Measurements from ENCODE around the gene CSK. TPM values are rescaled to one million over a fixed set of nuclear protein-coding genes. Genes with fewer than 3 reads are reported as not detected.
"Not testable (repeated sequence)": the region's sequence is repeated elsewhere in the genome, so short reads cannot be mapped to it uniquely, and the experiment has no call there.

CSK gene
- total RNA-seq, 2 experiments from 2014 or later = 272 to 282 TPM

DNA sequence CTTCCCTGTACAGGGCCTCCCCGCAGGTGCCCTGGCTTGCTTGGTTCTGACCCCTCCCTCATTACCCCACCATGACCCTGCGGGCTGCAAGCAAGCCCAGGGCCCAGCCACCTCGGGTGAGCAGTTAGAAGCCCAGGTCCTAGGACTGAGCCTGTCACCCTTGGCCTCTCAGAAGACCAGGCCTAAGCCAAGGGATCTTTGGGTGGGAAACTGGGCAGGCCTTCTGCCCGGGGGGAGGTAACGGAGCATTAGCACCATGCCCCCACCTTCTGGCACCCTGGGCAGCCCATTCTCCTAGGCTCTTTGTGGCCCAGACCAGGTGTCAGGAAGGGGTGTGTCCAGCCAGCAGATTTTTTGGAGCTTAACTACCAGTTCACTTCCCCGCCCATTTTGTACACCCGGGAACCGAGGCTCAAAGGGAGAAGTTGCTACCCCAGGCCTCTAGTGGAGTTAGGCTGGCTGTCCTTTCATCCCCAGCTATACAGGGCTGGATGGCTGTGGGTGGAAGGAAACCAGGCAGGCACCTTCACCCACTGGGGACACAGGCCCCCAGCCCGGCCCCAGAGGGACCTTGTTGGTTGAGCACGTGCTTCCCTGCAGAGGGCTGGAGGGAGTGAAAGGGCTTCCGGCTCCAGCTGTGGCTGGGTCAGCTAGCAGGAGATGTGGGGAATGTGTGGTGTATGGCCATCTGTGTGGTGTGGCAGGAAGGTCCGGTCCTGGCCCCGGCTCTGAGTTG is 1.4 kb downstream of the CSK start:
- Mint-ChIP-seq H3K27me3 (ENCODE audit: low read depth) (no peaks in the 10 kb centered on the region), H3K9me3 (no peaks in the 10 kb centered on the region), H3K4me1 (ENCODE audit: low read depth) (peaks cover 43% of the 10 kb centered on the region), H3K36me3 (ENCODE audit: low read depth) (peaks cover 52% of the 10 kb centered on the region), H3K4me3 (peak overlapping the region; percentile 93), H3K27ac (peak overlapping the region; percentile 99)
- DNase-seq = peak; percentile 60
- CTCF ChIA-PET = interaction anchor here (0.6 to 29.5 kb wide), 5 partner anchors 5 to 312 kb away, joined by 3 to 1193 read pairs (median 9); partner anchors contain the start of gene CSK
- intact Hi-C loops (cut with micrococcal nuclease) = loop anchor here (10.0 kb wide), 1 partner anchor 842 kb away; the partner anchor contains the start of gene SNUPN

DNA sequence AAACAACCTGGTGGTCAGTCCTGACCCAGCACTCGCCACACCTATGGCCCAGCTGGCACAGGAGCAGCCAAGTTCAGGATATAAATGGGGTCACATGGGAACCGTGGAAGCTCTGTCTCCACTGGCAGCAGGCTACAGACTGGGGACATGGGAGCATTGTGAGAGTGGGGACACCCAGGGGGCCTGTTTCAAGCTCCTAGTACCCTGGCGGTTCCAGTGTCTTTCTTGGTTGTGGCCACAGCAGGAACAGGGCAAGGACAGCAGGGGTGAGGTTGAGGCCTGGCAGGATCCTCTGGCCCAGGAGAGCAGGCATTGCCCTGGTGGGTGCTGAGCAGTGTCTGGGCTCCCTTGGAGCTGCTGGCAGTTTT is 1.9 kb downstream of the CSK start:
- peaks cover 56% of the 10 kb centered on the region for H3K36me3 Mint-ChIP-seq (ENCODE audit: low read depth)

DNA sequence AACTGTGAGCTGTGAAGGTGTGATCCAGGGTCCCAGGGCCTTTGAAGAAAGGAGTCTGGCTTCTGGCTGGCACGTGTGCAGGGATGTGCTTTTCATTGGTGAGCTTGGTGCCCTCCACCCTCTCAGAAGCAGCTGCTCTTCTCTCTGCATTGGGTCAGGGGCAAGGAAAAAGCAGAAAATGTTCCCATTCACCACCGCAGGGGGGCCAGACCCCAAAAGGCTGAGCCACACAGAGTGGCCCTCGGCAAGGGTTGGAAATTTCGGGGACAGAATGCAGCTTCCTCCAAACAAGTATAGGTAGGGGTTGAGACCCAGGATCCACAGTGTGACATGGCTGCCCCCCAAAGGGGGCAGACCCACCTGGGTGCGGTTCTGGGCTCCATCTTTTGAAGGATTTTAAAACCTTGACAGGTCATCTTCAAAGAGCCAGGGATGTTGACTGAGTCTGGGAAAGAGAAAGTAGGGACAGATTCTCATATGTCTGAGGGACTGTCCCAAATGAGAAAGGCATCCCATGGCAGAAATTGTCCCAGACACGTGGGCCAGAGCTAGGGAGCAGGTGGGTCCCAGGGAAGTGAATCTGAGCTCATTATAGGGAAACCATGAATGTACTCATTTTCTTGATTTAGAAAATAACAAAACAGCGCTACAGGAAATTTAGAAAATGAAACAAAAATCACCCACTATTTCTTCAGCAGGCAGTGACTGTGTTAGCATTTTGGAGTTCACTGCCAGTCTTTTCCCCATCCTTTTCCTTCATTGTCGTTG is 2.7 kb downstream of the CSK start:
- intact Hi-C loops (cut with micrococcal nuclease) = loop anchor here (5.0 to 10.0 kb wide), 4 partner anchors 242 to 840 kb away; partner anchors contain the start of genes ARID3B, C15orf39, PML and SNUPN
- Mint-ChIP-seq H3K27me3 (ENCODE audit: low read depth) (no peaks in the 10 kb centered on the region), H3K4me3 (peak overlapping the region; percentile 93), H3K4me1 (ENCODE audit: low read depth) (peaks cover 41% of the 10 kb centered on the region), H3K36me3 (ENCODE audit: low read depth) (peaks cover 63% of the 10 kb centered on the region), H3K27ac (peak overlapping the region; percentile 99), H3K9me3 (no peaks in the 10 kb centered on the region)
- no peak for DNase-seq
- CTCF ChIA-PET = interaction anchor here (0.6 to 29.5 kb wide), 7 partner anchors 6 to 153 kb away, joined by 3 to 1193 read pairs (median 7); partner anchors contain the start of genes CSK and SCAMP2

More for the DNA sequence above, 1.9 kb downstream of the CSK start:
- H3K9me3 Mint-ChIP-seq = no peaks in the 10 kb centered on the region
- intact Hi-C loops (cut with micrococcal nuclease) = loop anchor here (10.0 kb wide), 1 partner anchor 841 kb away; the partner anchor contains the start of gene SNUPN
- H3K4me1 Mint-ChIP-seq (ENCODE audit: low read depth) = peaks cover 41% of the 10 kb centered on the region
- H3K27me3 Mint-ChIP-seq (ENCODE audit: low read depth) = no peaks in the 10 kb centered on the region
- H3K4me3 Mint-ChIP-seq = peak overlapping the region; percentile 93
- CTCF ChIA-PET = interaction anchor here (0.8 to 29.5 kb wide), 7 partner anchors 5 to 152 kb away, joined by 3 to 1193 read pairs (median 4); partner anchors contain the start of genes CSK and SCAMP2
- H3K27ac Mint-ChIP-seq = peak overlapping the region; percentile 99
- DNase-seq = no peak

DNA sequence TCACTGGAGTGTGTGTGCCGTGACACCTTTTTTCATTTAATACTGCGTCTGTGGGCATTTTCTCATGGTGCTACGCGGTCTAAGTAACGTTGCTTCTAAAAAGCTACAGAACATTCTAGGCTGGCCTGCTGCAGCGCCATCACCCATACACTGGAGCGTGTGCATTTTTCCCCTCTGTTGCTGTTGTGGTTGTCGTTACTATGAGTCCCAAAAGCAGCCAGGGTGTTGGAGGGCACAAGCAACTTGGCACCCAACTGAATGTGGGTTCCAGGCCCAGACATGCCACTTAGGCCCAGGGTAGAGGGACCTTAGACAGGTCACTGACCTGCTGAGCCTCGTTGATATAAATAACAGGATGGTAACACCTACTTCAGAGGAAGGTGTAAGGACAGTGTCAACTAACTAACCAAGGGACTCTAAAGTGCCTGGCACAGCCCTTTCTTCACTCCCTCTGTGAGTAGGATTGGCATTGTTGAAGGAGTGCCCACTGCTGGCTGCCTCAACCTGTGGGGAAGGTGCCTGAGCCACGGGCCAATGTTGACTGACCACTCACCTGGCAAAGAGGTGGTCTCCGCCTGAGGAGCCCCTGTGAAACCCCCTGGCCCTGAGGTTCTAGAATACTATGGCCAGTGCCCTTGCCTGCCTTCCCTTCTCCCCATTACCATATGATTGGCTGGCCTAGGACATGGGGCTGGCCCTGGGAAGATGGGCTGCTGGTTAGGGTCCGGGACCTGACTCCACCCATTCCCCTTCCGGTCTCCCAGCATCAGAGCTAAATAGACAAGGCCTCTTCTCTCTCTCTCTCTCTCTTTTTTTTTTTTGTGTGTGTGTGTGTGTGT is 3.5 kb downstream of the CSK start:
- CTCF ChIA-PET = interaction anchor here (1.2 to 29.5 kb wide), 4 partner anchors 6 to 116 kb away, joined by 4 to 1193 read pairs (median 601); partner anchors contain the start of genes CSK and SCAMP2
- Mint-ChIP-seq H3K27me3 (ENCODE audit: low read depth) (no peaks in the 10 kb centered on the region), H3K36me3 (ENCODE audit: low read depth) (peaks cover 66% of the 10 kb centered on the region), H3K4me1 (ENCODE audit: low read depth) (peaks cover 40% of the 10 kb centered on the region), H3K4me3 (peak overlapping the region; percentile 93), H3K9me3 (no peaks in the 10 kb centered on the region), H3K27ac (peak overlapping the region; percentile 99)
- peak; percentile 80 for DNase-seq
- intact Hi-C loops (cut with micrococcal nuclease) = loop anchor here (2.0 to 10.0 kb wide), 5 partner anchors 243 to 839 kb away; partner anchors contain the start of genes ARID3B, C15orf39, PML and SNUPN

DNA sequence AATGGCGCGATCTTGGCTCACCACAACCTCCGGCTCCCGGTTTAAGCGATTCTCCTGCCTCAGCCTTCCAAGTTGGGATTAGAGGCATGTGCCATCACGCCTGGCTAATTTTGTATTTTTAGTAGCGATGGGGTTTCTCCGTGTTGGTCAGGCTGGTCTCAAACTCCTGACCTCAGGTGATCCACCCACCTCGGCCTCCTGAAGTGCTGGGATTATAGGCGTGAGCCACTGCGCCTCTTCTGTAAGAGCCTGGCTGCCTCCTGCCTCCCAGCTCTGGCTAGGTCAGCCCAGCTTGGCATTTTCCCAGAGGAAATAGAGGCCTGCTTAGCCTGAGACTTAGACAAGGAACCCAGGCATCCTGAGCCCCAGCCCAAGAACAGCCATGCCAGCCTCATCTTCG is 4.2 kb downstream of the CSK start:
- not testable (repeated sequence) for H3K27me3 Mint-ChIP-seq (ENCODE audit: low read depth); DNase-seq; H3K9me3 Mint-ChIP-seq
- intact Hi-C loops (cut with micrococcal nuclease) = loop anchor here (2.0 to 10.0 kb wide), 5 partner anchors 244 to 839 kb away; partner anchors contain the start of genes ARID3B, C15orf39, PML and SNUPN
- H3K4me1 Mint-ChIP-seq (ENCODE audit: low read depth) = peaks cover 44% of the 10 kb centered on the region
- peak overlapping the region; percentile 93 for H3K4me3 Mint-ChIP-seq
- H3K27ac Mint-ChIP-seq = peak overlapping the region; percentile 99
- H3K36me3 Mint-ChIP-seq (ENCODE audit: low read depth) = peaks cover 64% of the 10 kb centered on the region
- CTCF ChIA-PET = interaction anchor here (1.3 to 29.5 kb wide), 3 partner anchors 5 to 150 kb away, joined by 3 to 1193 read pairs (median 1193); partner anchors contain the start of gene CSK

DNA sequence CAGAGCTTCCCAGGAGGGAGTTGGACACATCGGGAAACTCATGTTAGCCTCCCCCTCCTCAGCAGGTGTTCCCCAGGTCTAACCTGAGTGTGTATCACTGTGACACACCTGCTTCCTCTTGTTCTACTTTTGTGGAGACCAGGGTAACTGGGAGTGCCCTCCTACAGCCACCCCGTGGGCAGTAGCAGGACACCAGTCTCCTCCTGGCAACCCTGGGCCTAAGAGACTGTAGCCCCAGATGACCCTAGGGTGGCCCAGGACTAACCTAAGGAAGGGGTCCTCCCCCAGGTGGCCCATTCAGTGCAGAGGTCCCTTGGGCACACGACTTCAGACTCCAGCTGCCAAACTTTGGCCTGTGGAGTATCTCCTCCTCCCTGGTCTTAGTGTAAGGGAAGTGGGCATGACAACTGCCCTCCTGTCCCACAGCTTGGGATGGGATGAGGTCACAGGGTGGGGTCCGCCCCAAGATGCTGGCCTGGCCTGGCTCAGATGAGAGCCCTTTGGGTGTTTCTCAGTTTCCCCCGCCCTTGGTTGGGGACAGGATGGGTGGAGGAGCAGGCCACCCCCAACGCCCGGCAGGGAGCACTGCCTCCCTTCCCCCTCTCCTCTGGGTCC is 4.8 kb downstream of the CSK start:
- H3K36me3 Mint-ChIP-seq (ENCODE audit: low read depth) = peaks cover 68% of the 10 kb centered on the region
- no peaks in the 10 kb centered on the region for H3K9me3 Mint-ChIP-seq
- H3K27ac Mint-ChIP-seq = peak overlapping the region; percentile 99
- peak; percentile 42 for DNase-seq
- H3K27me3 Mint-ChIP-seq (ENCODE audit: low read depth) = no peaks in the 10 kb centered on the region
- peak overlapping the region; percentile 93 for H3K4me3 Mint-ChIP-seq
- peaks cover 47% of the 10 kb centered on the region for H3K4me1 Mint-ChIP-seq (ENCODE audit: low read depth)
- CTCF ChIA-PET = interaction anchor here (1.0 to 29.5 kb wide), 8 partner anchors 5 to 170 kb away, joined by 3 to 1193 read pairs (median 6); partner anchors contain the start of genes CSK and ULK3
- intact Hi-C loops (cut with micrococcal nuclease) = loop anchor here (2.0 to 10.0 kb wide), 5 partner anchors 244 to 838 kb away; partner anchors contain the start of genes ARID3B, C15orf39, PML and SNUPN

DNA sequence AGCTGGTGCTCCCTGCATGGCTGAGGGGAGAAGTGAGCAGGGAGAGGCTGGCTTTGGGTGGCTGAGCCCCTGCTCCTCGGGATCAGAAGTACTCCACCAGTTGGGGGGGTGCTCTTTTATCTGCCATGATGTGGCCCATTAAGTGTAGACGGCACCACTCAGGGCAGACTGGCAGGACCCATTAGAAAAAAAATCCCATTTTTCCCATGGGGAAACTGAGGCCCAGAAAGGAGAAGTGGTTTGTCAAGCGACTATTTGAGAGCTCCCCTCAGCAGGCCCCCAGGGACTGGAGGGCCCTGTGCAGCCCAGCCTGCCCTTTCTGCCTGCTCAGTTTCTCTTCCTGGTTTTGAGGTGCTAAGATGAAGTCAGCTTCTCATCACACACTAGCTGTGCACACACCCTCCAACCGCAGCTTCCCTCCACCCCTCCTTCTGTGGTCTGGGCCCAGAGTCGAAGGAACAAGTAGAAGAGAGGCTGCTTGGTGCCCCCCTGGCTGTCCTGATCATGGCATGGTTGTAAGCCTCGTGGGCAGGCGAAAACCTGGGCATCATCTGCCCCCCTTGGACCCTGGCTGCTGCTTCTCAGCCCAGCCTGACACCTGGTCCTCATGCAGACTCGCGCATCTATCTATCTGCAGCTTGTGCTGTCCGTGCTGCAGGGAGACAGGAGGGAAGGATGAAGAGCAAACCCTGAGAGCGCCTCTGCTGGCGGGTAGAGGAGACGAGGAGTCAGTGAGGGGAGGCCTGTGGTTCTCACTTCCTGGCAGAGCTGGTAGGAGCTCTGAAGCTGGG is 5.6 kb downstream of the CSK start:
- no peaks in the 10 kb centered on the region for H3K27me3 Mint-ChIP-seq (ENCODE audit: low read depth)
- H3K4me1 Mint-ChIP-seq (ENCODE audit: low read depth) = peaks cover 55% of the 10 kb centered on the region
- peak; percentile 98 for DNase-seq
- intact Hi-C loops (cut with micrococcal nuclease) = loop anchor here (1.0 to 10.0 kb wide), 10 partner anchors 9 to 837 kb away; partner anchors contain the start of genes ARID3B, C15orf39, PML and SIN3A
- CTCF ChIA-PET = interaction anchor here (0.6 to 29.5 kb wide), 14 partner anchors 4 to 348 kb away, joined by 3 to 1193 read pairs (median 4); partner anchors contain the start of genes CPLX3, CSK and ULK3
- peak overlapping the region; percentile 99 for H3K27ac Mint-ChIP-seq
- peak overlapping the region; percentile 93 for H3K4me3 Mint-ChIP-seq
- H3K9me3 Mint-ChIP-seq = no peaks in the 10 kb centered on the region
- peaks cover 74% of the 10 kb centered on the region for H3K36me3 Mint-ChIP-seq (ENCODE audit: low read depth)

DNA sequence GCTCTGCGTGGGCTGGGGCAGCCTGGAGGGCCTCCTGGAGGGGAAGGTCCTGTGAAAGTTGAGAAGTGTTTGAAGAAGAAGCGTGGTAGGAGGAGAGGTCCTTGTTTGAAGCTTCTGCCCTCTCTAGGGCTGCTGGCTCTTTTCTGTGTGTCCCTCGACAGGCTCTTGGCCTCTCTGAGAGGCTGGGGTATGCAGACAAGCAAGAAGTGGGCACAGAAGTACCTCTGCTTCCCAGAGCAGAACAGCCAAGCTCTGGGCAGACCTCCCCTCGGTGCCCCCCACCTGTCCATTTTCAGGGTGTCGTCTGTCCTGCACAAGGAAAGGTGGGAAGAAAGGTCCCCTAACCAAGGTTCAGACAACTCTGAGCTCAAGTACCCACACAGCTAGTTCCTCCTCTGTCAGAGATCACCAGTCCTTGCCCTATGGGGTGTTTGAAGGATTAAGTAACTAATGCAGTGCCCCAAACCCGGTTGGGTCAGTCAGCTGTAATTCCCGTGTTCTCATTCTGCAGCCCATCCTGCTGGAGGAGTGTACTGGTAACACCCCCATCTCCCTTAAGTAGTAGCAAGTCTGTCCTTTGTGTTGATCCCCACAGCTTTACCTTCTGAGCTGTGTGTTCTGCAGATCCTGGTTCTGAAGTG is 6.3 kb downstream of the CSK start:
- no peaks in the 10 kb centered on the region for H3K27me3 Mint-ChIP-seq (ENCODE audit: low read depth)
- peak overlapping the region; percentile 99 for H3K27ac Mint-ChIP-seq
- peak overlapping the region; percentile 93 for H3K4me3 Mint-ChIP-seq
- H3K9me3 Mint-ChIP-seq = no peaks in the 10 kb centered on the region
- no peak for DNase-seq
- intact Hi-C loops (cut with micrococcal nuclease) = loop anchor here (1.0 to 10.0 kb wide), 9 partner anchors 8 to 837 kb away; partner anchors contain the start of genes ARID3B, C15orf39, PML and SIN3A
- CTCF ChIA-PET = interaction anchor here (0.6 to 29.5 kb wide), 12 partner anchors 3 to 348 kb away, joined by 3 to 1193 read pairs (median 4); partner anchors contain the start of genes CPLX3, CSK and ULK3
- peaks cover 62% of the 10 kb centered on the region for H3K4me1 Mint-ChIP-seq (ENCODE audit: low read depth)
- H3K36me3 Mint-ChIP-seq (ENCODE audit: low read depth) = peaks cover 67% of the 10 kb centered on the region

DNA sequence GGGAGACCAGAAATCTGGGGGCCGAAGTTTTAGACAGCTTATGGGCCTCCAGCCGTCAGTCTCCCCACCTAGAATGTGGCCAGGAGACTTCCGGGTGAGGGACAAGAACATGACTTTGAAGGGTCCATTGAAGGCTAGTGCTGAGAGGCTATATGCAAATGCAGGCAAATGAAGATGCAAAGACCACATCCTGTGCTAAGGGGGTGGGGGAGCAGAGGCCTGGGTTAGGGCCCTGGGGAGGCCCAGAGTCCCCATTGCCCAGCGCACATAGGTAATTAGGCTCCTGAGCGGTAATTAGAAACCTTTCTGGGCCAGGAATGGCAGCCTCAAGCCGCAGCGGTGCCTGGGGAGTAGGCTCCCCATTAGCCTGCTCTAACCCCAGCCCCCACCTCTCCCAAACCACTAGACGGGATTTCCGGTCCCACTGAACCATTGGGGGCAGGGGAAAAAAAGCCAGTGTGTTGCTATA is 6.8 kb downstream of the CSK start:
- DNase-seq = peak; percentile 85
- CTCF ChIA-PET = interaction anchor here (1.0 to 29.5 kb wide), 7 partner anchors 3 to 349 kb away, joined by 3 to 1193 read pairs (median 8); partner anchors contain the start of genes CPLX3, CSK and ULK3
- Mint-ChIP-seq H3K9me3 (no peaks in the 10 kb centered on the region), H3K36me3 (ENCODE audit: low read depth) (peaks cover 62% of the 10 kb centered on the region), H3K27me3 (ENCODE audit: low read depth) (no peaks in the 10 kb centered on the region), H3K27ac (peak overlapping the region; percentile 99), H3K4me3 (peak overlapping the region; percentile 93), H3K4me1 (ENCODE audit: low read depth) (peaks cover 67% of the 10 kb centered on the region)
- intact Hi-C loops (cut with micrococcal nuclease) = loop anchor here (1.0 to 10.0 kb wide), 9 partner anchors 8 to 836 kb away; partner anchors contain the start of genes ARID3B, C15orf39, PML and SIN3A
